ENCODE measurements around the gene ZNHIT3. TPM values are rescaled to one million over a fixed set of nuclear protein-coding genes. Genes with fewer than 3 reads are reported as not detected.

ZNHIT3 gene
- total and polyA plus RNA-seq, 4 donors: 8.1 to 24.2 (median 19.1) TPM

- TF ChIP-seq RXRA (IDR thresholded peaks at IDR 0.05) (no peak), FOXA1 (IDR thresholded peaks at IDR 0.05) (no peak), EGR1 (IDR thresholded peaks at IDR 0.05; ENCODE audit: low read depth in 2 of 2) (no peak), ATF3 (IDR thresholded peaks at IDR 0.05) (no peak), NR2F2 (IDR thresholded peaks at IDR 0.05) (no peak)
- TF ChIP-seq, protein P1, sequence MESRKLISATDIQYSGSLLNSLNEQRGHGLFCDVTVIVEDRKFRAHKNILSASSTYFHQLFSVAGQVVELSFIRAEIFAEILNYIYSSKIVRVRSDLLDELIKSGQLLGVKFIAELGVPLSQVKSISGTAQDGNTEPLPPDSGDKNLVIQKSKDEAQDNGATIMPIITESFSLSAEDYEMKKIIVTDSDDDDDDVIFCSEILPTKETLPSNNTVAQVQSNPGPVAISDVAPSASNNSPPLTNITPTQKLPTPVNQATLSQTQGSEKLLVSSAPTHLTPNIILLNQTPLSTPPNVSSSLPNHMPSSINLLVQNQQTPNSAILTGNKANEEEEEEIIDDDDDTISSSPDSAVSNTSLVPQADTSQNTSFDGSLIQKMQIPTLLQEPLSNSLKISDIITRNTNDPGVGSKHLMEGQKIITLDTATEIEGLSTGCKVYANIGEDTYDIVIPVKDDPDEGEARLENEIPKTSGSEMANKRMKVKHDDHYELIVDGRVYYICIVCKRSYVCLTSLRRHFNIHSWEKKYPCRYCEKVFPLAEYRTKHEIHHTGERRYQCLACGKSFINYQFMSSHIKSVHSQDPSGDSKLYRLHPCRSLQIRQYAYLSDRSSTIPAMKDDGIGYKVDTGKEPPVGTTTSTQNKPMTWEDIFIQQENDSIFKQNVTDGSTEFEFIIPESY (IDR thresholded peaks at IDR 0.05): no peak
Observed at GRCh38 chr17:36501351-36501750, 14.9 kb downstream of the ZNHIT3 start (continued).

GRCh38 chr17:36501963-36502362 lies 15.5 kb downstream of the ZNHIT3 start:
- no peak for TF ChIP-seq HNF4A (conservative IDR thresholded peaks at IDR 0.05)
- TF ChIP-seq, protein P2, sequence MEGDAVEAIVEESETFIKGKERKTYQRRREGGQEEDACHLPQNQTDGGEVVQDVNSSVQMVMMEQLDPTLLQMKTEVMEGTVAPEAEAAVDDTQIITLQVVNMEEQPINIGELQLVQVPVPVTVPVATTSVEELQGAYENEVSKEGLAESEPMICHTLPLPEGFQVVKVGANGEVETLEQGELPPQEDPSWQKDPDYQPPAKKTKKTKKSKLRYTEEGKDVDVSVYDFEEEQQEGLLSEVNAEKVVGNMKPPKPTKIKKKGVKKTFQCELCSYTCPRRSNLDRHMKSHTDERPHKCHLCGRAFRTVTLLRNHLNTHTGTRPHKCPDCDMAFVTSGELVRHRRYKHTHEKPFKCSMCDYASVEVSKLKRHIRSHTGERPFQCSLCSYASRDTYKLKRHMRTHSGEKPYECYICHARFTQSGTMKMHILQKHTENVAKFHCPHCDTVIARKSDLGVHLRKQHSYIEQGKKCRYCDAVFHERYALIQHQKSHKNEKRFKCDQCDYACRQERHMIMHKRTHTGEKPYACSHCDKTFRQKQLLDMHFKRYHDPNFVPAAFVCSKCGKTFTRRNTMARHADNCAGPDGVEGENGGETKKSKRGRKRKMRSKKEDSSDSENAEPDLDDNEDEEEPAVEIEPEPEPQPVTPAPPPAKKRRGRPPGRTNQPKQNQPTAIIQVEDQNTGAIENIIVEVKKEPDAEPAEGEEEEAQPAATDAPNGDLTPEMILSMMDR (IDR thresholded peaks at IDR 0.05; ENCODE audit: low read depth, low read length, missing input control): no peak
- no peak for TF ChIP-seq FOXA1 (IDR thresholded peaks at IDR 0.05)
- TF ChIP-seq TAF1 (conservative IDR thresholded peaks at IDR 0.05): no peak
- WGBS: 95% methylated on average over 6 of the region's 6 CpGs
- no peak overlapping the region for H3K27ac ChIP-seq (ENCODE audit: low read depth in 1 of 2, low read length in 2 of 2)
- H3K36me3 ChIP-seq (ENCODE audit: control insufficient read depth in 4 of 4, insufficient read depth in 3 of 4, low read depth in 1 of 4, low read length in 3 of 4): peaks cover 2 to 57% (median 16%) of the 10 kb centered on the region in 4 donors
- H3K9ac ChIP-seq (ENCODE audit: low read depth in 1 of 2, low read length in 2 of 2): no peak overlapping the region
- H3K27me3 ChIP-seq (ENCODE audit: control insufficient read depth in 4 of 4, insufficient read depth in 4 of 4, low read length in 3 of 4): no peaks in the 10 kb centered on the region
- no peak for DNase-seq (ENCODE audit: low spot score)
- H3K4me1 ChIP-seq (ENCODE audit: control insufficient read depth in 4 of 4, insufficient read depth in 4 of 4, low read length in 3 of 4): no peaks in the 10 kb centered on the region
- H3K9me3 ChIP-seq (ENCODE audit: control insufficient read depth in 4 of 4, low read length in 3 of 4): no peaks in the 10 kb centered on the region
- H3K4me3 ChIP-seq (ENCODE audit: low read depth in 1 of 3, low read length in 3 of 3): no peak overlapping the region

DNA sequence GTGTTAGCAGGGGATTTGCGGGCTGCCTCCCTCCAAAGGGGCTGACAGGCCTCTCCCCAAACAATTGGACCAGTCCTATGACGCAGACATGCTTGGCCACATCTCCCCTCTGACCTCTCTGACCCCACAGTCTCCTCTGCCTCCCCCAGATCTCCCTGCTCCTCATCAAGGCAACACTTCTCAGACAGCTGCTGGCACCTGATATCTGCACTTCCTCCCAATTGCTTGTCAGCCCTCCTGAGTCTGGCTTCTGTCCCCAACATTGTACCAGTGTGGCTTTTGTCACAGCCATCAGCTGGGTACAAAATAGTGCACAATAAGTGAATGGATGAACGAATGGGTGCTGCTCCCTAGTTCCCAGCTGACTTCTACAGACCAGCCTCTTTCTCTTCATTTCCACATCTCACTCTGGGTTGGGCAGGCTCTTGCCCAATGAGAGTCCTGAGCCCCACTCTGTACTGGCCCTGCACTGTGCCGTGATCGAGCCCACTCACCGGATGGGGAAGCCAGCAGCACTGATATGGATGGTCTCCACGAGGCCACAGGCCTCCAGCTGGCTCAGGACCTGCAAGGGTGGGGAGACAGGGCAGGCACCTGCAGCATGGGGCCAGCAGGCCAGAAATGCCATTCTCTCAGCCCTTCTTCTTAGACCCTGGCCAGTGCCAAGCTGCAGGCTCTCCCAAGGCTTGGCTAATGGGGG lies 17.1 kb downstream of the ZNHIT3 start:
- no peak overlapping the region for H3K4me3 ChIP-seq (ENCODE audit: low read depth in 1 of 3, low read length in 3 of 3)
- H3K9me3 ChIP-seq (ENCODE audit: control insufficient read depth in 4 of 4, low read length in 3 of 4): no peaks in the 10 kb centered on the region
- peaks cover 2 to 54% (median 13%) of the 10 kb centered on the region in 4 donors for H3K36me3 ChIP-seq (ENCODE audit: control insufficient read depth in 4 of 4, insufficient read depth in 3 of 4, low read depth in 1 of 4, low read length in 3 of 4)
- DNase-seq (ENCODE audit: low spot score): no peak
- no peak overlapping the region for H3K27ac ChIP-seq (ENCODE audit: low read depth in 1 of 2, low read length in 2 of 2)
- H3K4me1 ChIP-seq (ENCODE audit: control insufficient read depth in 4 of 4, insufficient read depth in 4 of 4, low read length in 3 of 4): no peaks in the 10 kb centered on the region
- H3K9ac ChIP-seq (ENCODE audit: low read depth in 1 of 2, low read length in 2 of 2): no peak overlapping the region
- TF ChIP-seq FOXA2 (IDR thresholded peaks at IDR 0.05) (no peak), FOXA1 (IDR thresholded peaks at IDR 0.05) (no peak), JUND (IDR thresholded peaks at IDR 0.05) (no peak)
- TF ChIP-seq, protein P2 (IDR thresholded peaks at IDR 0.05; ENCODE audit: low read depth, low read length, missing input control): no peak
- WGBS: 94% methylated on average over 7 of the region's 7 CpGs
- no peaks in the 10 kb centered on the region for H3K27me3 ChIP-seq (ENCODE audit: control insufficient read depth in 4 of 4, insufficient read depth in 4 of 4, low read length in 3 of 4)
